Measurements from ENCODE around the gene POLD4. TPM values are rescaled to one million over a fixed set of nuclear protein-coding genes. Genes with fewer than 3 reads are reported as not detected.

Gene POLD4
- total RNA-seq, 1 experiment from 2014 or later, result 44.2 TPM

GRCh38 chr11:67369275-67369674 lies 15.9 kb upstream of the POLD4 start:
- BruUV-seq (replicated peaks), result no TSS peak
- Histone ChIP-seq H3K4me1 (ENCODE audit: control insufficient read depth in 1 of 2, insufficient read depth in 2 of 2, low read length in 2 of 2) (peaks cover 16 to 59% of the 10 kb centered on the region in 2 experiments), H4K20me1 (ENCODE audit: insufficient read depth) (no peaks in the 10 kb centered on the region), H3K4me2 (ENCODE audit: low read length) (no peak overlapping the region), H3K27ac (ENCODE audit: low read depth, low read length) (no peak overlapping the region), H3K36me3 (ENCODE audit: control insufficient read depth in 1 of 2, insufficient read depth in 2 of 2, low read length in 2 of 2) (peaks cover 0 to 11% of the 10 kb centered on the region in 2 experiments; a peak in 1 of 4 replicates), H3K4me3 (replicated peaks in 1 of 2; ENCODE audit: low read depth in 1 of 2, low read length in 2 of 2) (no peak overlapping the region), H2AFZ (ENCODE audit: low read depth, low read length, poor library complexity, severe bottlenecking) (no peak overlapping the region), H3K9me3 (ENCODE audit: control insufficient read depth in 1 of 2, insufficient read depth in 1 of 2, low read depth in 1 of 2, low read length in 2 of 2) (no peaks in the 10 kb centered on the region), H3K9me2 (ENCODE audit: insufficient read depth) (no peaks in the 10 kb centered on the region), H3K27me3 (ENCODE audit: insufficient read depth, low read length) (no peaks in the 10 kb centered on the region), H3K9ac (ENCODE audit: low read length) (no peak overlapping the region), H3K79me2 (ENCODE audit: insufficient read depth, low read length) (peaks cover 58% of the 10 kb centered on the region)
- intact Hi-C loops (cut with micrococcal nuclease), result no loop called here
- DNase-seq (ENCODE audit: low read depth, low spot score) (no peak), ATAC-seq (no peak)
- TF ChIP-seq ATF3 (IDR thresholded peaks at IDR 0.05) (no peak), FOSL1 (IDR thresholded peaks at IDR 0.05; ENCODE audit: low read depth) (no peak), SRF (IDR thresholded peaks at IDR 0.05; ENCODE audit: low read depth) (no peak), ELF1 (IDR thresholded peaks at IDR 0.05; ENCODE audit: borderline replicate concordance, low read depth) (no peak), EZH2phosphoT487 (IDR thresholded peaks at IDR 0.05; ENCODE audit: borderline replicate concordance) (no peak), YY1 (IDR thresholded peaks at IDR 0.05; ENCODE audit: extremely low read depth, insufficient replicate concordance, low read depth, low read length) (no peak), TCF7L2 (IDR thresholded peaks at IDR 0.05; ENCODE audit: borderline replicate concordance, extremely low read depth, insufficient read depth, insufficient read length) (no peak), SIN3A (IDR thresholded peaks at IDR 0.05; ENCODE audit: low read depth) (no peak), CEBPB (IDR thresholded peaks at IDR 0.05; ENCODE audit: low read depth) (no peak), REST (IDR thresholded peaks at IDR 0.05; ENCODE audit: low read depth) (no peak), JUND (IDR thresholded peaks at IDR 0.05) (no peak), RAD21 (IDR thresholded peaks at IDR 0.05; ENCODE audit: low read depth) (no peak), POLR2A (IDR thresholded peaks at IDR 0.05; ENCODE audit: borderline replicate concordance, extremely low read depth, insufficient read depth, insufficient read length) (no peak), ZNF274 (IDR thresholded peaks at IDR 0.05; ENCODE audit: low read depth, low read length) (no peak), POLR2AphosphoS5 (IDR thresholded peaks at IDR 0.05; ENCODE audit: low read depth, low read length) (no peak), EZH2 (IDR thresholded peaks at IDR 0.05) (no peak)
- TF ChIP-seq, protein P1, sequence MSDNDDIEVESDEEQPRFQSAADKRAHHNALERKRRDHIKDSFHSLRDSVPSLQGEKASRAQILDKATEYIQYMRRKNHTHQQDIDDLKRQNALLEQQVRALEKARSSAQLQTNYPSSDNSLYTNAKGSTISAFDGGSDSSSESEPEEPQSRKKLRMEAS (IDR thresholded peaks at IDR 0.05), result no peak
- TF ChIP-seq, protein P2, sequence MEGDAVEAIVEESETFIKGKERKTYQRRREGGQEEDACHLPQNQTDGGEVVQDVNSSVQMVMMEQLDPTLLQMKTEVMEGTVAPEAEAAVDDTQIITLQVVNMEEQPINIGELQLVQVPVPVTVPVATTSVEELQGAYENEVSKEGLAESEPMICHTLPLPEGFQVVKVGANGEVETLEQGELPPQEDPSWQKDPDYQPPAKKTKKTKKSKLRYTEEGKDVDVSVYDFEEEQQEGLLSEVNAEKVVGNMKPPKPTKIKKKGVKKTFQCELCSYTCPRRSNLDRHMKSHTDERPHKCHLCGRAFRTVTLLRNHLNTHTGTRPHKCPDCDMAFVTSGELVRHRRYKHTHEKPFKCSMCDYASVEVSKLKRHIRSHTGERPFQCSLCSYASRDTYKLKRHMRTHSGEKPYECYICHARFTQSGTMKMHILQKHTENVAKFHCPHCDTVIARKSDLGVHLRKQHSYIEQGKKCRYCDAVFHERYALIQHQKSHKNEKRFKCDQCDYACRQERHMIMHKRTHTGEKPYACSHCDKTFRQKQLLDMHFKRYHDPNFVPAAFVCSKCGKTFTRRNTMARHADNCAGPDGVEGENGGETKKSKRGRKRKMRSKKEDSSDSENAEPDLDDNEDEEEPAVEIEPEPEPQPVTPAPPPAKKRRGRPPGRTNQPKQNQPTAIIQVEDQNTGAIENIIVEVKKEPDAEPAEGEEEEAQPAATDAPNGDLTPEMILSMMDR (IDR thresholded peaks at IDR 0.05 in 2 of 3, conservative IDR thresholded peaks at IDR 0.05 in 1 of 3; ENCODE audit: borderline replicate concordance in 1 of 3, insufficient read depth in 1 of 3, low read depth in 2 of 3, low read length in 2 of 3), result no peak
- TF ChIP-seq, protein P3, sequence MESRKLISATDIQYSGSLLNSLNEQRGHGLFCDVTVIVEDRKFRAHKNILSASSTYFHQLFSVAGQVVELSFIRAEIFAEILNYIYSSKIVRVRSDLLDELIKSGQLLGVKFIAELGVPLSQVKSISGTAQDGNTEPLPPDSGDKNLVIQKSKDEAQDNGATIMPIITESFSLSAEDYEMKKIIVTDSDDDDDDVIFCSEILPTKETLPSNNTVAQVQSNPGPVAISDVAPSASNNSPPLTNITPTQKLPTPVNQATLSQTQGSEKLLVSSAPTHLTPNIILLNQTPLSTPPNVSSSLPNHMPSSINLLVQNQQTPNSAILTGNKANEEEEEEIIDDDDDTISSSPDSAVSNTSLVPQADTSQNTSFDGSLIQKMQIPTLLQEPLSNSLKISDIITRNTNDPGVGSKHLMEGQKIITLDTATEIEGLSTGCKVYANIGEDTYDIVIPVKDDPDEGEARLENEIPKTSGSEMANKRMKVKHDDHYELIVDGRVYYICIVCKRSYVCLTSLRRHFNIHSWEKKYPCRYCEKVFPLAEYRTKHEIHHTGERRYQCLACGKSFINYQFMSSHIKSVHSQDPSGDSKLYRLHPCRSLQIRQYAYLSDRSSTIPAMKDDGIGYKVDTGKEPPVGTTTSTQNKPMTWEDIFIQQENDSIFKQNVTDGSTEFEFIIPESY (IDR thresholded peaks at IDR 0.05; ENCODE audit: extremely low read depth, insufficient replicate concordance, low read length), result no peak
- POLR2A ChIA-PET, result interaction anchor here (15.1 kb wide), 1 partner anchor 15 kb away, joined by 210 read pairs; the partner anchor contains the start of gene POLD4
- CTCF ChIA-PET, result interaction anchor here (15.5 kb wide), 1 partner anchor 12 kb away, joined by 456 read pairs; the partner anchor contains the start of gene POLD4
- RAD21 ChIA-PET (ENCODE audit: low non-redundant PET in 1 of 2, low total read pairs in 2 of 2, uncharacterized antibody in 2 of 2, unreplicated experiment in 2 of 2), result interaction anchor here in 1 of 2 experiments (0.6 to 0.7 kb wide), 2 partner anchors 9 to 13 kb away, joined by 3 to 6 read pairs; no protein-coding TSS in a partner anchor
